Ovary (tissue), 9 donors: Measurements from ENCODE around the gene GPR87. TPM values are rescaled to one million over a fixed set of nuclear protein-coding genes. Genes with fewer than 3 reads are reported as not detected.

Experiments used
- DNase-seq, 5 donors: peaks; one replicate each; pipeline ENCODE4 v3.0.0-alpha.2; 2019 to 2020
- H3K27ac ChIP-seq, 2 donors: fragments of 200-600 bp; one replicate each; pipeline versions ENCODE4 v1.5.1 to v1.8.0; 2019 to 2022
- H3K27me3 ChIP-seq: fragments of 200-600 bp; one replicate; pipeline ENCODE4 v1.8.0; 2022
- H3K36me3 ChIP-seq: fragments of 200-600 bp; sonication (generic); one replicate; pipeline ENCODE4 v1.5.1; 2019
- H3K4me1 ChIP-seq: one replicate; pipeline ENCODE4 v1.8.1; 2013; ENCODE audit warnings: mild to moderate bottlenecking, moderate library complexity; ENCODE audit not compliant: insufficient read depth
- H3K4me3 ChIP-seq: fragments of 200-600 bp; sonication (generic); one replicate; pipeline ENCODE4 v1.5.1; 2017
- H3K9me3 ChIP-seq, 2 donors: fragments of 200-600 bp in 1 of 2; sonication (generic) in 1 of 2; one replicate each; pipeline versions ENCODE4 v1.5.1 to v1.8.1; 2013 to 2019; ENCODE audit warnings: mild to moderate bottlenecking in 1 of 2, moderate library complexity in 1 of 2
- CTCF ChIP-seq, 3 donors: fragments of 450-650 bp in 2 of 3; fragments of 200-600 bp in 1 of 3; IDR thresholded peaks; one replicate each; pipeline versions ENCODE4 v1.5.1 to v1.8.0; 2016 to 2022; ENCODE audit warnings: antibody characterized with exemption in 3 of 3, mild to moderate bottlenecking in 1 of 3
- EP300 ChIP-seq: sonication (generic); formaldehyde crosslinking; IDR thresholded peaks from one replicate; pipeline ENCODE4 v1.6.1; 2017; ENCODE audit warnings: antibody characterized with exemption
- POLR2A ChIP-seq: fragments of 450-650 bp; IDR thresholded peaks from one replicate; pipeline ENCODE4 v1.6.1; 2017; ENCODE audit warnings: antibody characterized with exemption, mild to moderate bottlenecking, moderate library complexity
- WGBS, 3 donors: extraction: QIAGEN DNeasy Blood & Tissue Kit in 1 of 3; methylation state at CpG; one replicate each; pipeline versions ENCODE4 v1.1.5 to v1.1.7; 2013 to 2017; 5-methylcytosine and 5-hydroxymethylcytosine counted together
- intact Hi-C, 4 donors: fragments of 100-400 bp; cut with DNase I; formaldehyde crosslinking; loops; one replicate each; pipeline versions ENCODE4 v1.11.0 to v1.15.1; 2022 to 2023
- polyA plus RNA-seq, 2 donors: library from polyadenylated mRNA; stranded (reverse); fragments of 200-250 nt in 1 of 2; fragments of 350-450 nt in 1 of 2; fragmentation: Illumina TruSeq in 1 of 2; extraction: RNeasy Lipid Tissue Mini Kit (QIAGEN cat#74804) in 1 of 2; gene quantifications; one replicate each; pipeline ENCODE4 v1.2.3, GENCODE V29; 2013 to 2014
- total RNA-seq, 7 donors: library from RNA; depleted of rRNA in 2 of 7; stranded (reverse); fragments of >200 nt in 2 of 7; fragmentation: NEBNext Ultra II Directional in 3 of 7; extraction: Animal tissue kit (Norgen Biotek cat#: 25700) in 3 of 7; gene quantifications; one replicate each; pipeline versions ENCODE4 v1.1.0 to v1.2.4, GENCODE V29; 2016 to 2023
- donor health status: DM: no; HTN: no; CAD: no; lungs with moderate emphysema.
- donor health status: DM: no; HTN: no; CAD: no.
- donor health status: Bipolar disorder and iron deficiency.
- donor health status: DM: yes; HTN: yes; CAD: no.
- donor health status: DM: no; HTN: no; CAD: no.
- donor health status: DM: yes; HTN: yes; CAD: no.

GPR87 gene
- total and polyA plus RNA-seq, 9 donors = 0.23 TPM; not detected in 8

DNA sequence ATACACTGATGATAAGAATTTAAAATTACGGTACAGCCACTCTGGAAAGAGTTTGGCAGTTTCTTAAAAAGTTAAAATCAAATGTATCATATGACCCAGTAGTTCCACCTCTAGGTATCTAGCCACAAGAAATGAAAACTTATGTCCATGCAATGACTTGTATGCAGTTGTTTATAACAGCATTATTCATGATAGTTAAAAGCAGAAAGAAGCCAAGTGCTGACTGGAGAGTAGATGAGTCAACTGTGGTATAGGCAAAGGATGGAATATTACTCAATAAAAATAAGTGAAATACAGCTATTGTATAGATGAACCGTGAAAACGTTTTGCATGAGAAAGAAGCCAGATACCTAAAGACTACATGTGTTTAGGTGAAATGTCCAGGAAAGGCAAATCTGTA lies 14.8 kb downstream of the GPR87 start:
- WGBS, 3 donors = 86 to 93% (median 92%) methylated on average over 3 of the region's 3 CpGs
- H3K36me3 ChIP-seq = no peaks in the 10 kb centered on the region
- H3K4me1 ChIP-seq = no peaks in the 10 kb centered on the region
- intact Hi-C loops = no loop called here
- no peak overlapping the region for H3K4me3 ChIP-seq
- no peaks in the 10 kb centered on the region for H3K9me3 ChIP-seq
- H3K27ac ChIP-seq = no peak overlapping the region
- H3K27me3 ChIP-seq = no peaks in the 10 kb centered on the region
- TF ChIP-seq EP300 = no peak
- no peak for TF ChIP-seq CTCF (IDR thresholded peaks at IDR 0.05)
- no peak for TF ChIP-seq POLR2A
- DNase-seq = no peak

- H3K27ac ChIP-seq = no peak overlapping the region
- H3K36me3 ChIP-seq = no peaks in the 10 kb centered on the region
- no peaks in the 10 kb centered on the region for H3K4me1 ChIP-seq
- H3K9me3 ChIP-seq = no peaks in the 10 kb centered on the region
- DNase-seq = no peak
- intact Hi-C loops = no loop called here
- TF ChIP-seq POLR2A (no peak), EP300 (no peak), CTCF (IDR thresholded peaks at IDR 0.05) (no peak)
- no peaks in the 10 kb centered on the region for H3K27me3 ChIP-seq
- 76 to 92% (median 90%) methylated on average over 1 of the region's 1 CpG for WGBS, 3 donors
- H3K4me3 ChIP-seq = no peak overlapping the region
Observed at GRCh38 chr3:151300539-151300938, 16.1 kb downstream of the GPR87 start.

- Histone ChIP-seq H3K4me3 (no peak overlapping the region), H3K36me3 (no peaks in the 10 kb centered on the region), H3K27ac (no peak overlapping the region), H3K27me3 (no peaks in the 10 kb centered on the region), H3K4me1 (no peaks in the 10 kb centered on the region), H3K9me3 (no peaks in the 10 kb centered on the region)
- DNase-seq = no peak
- intact Hi-C loops = no loop called here
- 86 to 96% (median 93%) methylated on average over 2 of the region's 2 CpGs for WGBS, 3 donors
- no peak for TF ChIP-seq POLR2A
- no peak for TF ChIP-seq EP300
- TF ChIP-seq CTCF (IDR thresholded peaks at IDR 0.05) = no peak
Observed at GRCh38 chr3:151299006-151299405, 17.6 kb downstream of the GPR87 start.

- H3K4me1 ChIP-seq = no peaks in the 10 kb centered on the region
- WGBS, 3 donors = 45 to 89% (median 68%) methylated on average over 2 of the region's 2 CpGs
- no peak overlapping the region for H3K27ac ChIP-seq
- H3K9me3 ChIP-seq = no peaks in the 10 kb centered on the region
- DNase-seq = no peak
- intact Hi-C loops = no loop called here
- no peaks in the 10 kb centered on the region for H3K36me3 ChIP-seq
- TF ChIP-seq POLR2A (no peak), EP300 (no peak), CTCF (IDR thresholded peaks at IDR 0.05) (no peak)
- H3K27me3 ChIP-seq = no peaks in the 10 kb centered on the region
- no peak overlapping the region for H3K4me3 ChIP-seq
Observed at GRCh38 chr3:151297429-151297828, 19.2 kb downstream of the GPR87 start.

DNA sequence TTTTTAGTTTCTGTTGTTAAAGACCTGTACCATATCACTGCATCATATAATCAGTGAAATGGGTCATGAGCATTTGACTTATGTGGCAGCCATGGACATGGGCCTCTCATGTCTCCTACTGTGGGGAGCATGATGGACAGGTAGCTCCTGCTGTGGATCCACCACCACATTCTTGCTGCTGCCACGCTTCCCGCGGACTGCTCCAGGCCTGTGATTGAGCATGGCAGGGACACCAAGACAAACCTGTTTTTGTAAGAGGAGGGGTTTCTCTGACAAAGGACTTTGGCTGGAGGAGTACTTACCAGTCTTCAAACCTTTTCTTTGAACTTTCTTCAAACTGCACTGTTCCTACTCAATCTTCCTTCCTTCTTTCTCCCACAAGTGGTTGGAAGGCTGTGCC lies 20.4 kb downstream of the GPR87 start:
- TF ChIP-seq POLR2A = no peak
- TF ChIP-seq EP300 = no peak
- TF ChIP-seq CTCF (IDR thresholded peaks at IDR 0.05) = no peak
- 74 to 93% (median 92%) methylated on average over 3 of the region's 3 CpGs for WGBS, 3 donors
- no peaks in the 10 kb centered on the region for H3K9me3 ChIP-seq
- no peaks in the 10 kb centered on the region for H3K27me3 ChIP-seq
- no peak overlapping the region for H3K27ac ChIP-seq
- H3K4me3 ChIP-seq = no peak overlapping the region
- no peaks in the 10 kb centered on the region for H3K4me1 ChIP-seq
- no peaks in the 10 kb centered on the region for H3K36me3 ChIP-seq
- DNase-seq = no peak
- intact Hi-C loops = no loop called here
